H54 (cell line): Measurements from ENCODE around the gene RMND1.
"Not testable (repeated sequence)": the region's sequence is repeated elsewhere in the genome, so short reads cannot be mapped to it uniquely, and the experiment has no call there.

Source experiments
- DNase-seq: peaks from one replicate; pipeline ENCODE4 v3.0.0; 2011; ENCODE audit warnings: low spot score, mixed read lengths; ENCODE audit not compliant: insufficient read length
- FAIRE-seq: peaks from 3 replicates; lab custom pipeline; 2011; peaks lifted over from hg19 to GRCh38; lab: Jason Lieb, UNC
- POLR2A ChIP-seq: IDR thresholded peaks from 2 replicates; pipeline ENCODE4 v1.6.1; 2011; ENCODE audit warnings: low read depth, mild to moderate bottlenecking, low read length

RMND1 gene

GRCh38 chr6:151390276-151390850, 61.6 kb downstream of the RMND1 start:
- DNase-seq (peak; percentile 71), FAIRE-seq (no peak)
- peak; percentile 66 for TF ChIP-seq POLR2A

DNA sequence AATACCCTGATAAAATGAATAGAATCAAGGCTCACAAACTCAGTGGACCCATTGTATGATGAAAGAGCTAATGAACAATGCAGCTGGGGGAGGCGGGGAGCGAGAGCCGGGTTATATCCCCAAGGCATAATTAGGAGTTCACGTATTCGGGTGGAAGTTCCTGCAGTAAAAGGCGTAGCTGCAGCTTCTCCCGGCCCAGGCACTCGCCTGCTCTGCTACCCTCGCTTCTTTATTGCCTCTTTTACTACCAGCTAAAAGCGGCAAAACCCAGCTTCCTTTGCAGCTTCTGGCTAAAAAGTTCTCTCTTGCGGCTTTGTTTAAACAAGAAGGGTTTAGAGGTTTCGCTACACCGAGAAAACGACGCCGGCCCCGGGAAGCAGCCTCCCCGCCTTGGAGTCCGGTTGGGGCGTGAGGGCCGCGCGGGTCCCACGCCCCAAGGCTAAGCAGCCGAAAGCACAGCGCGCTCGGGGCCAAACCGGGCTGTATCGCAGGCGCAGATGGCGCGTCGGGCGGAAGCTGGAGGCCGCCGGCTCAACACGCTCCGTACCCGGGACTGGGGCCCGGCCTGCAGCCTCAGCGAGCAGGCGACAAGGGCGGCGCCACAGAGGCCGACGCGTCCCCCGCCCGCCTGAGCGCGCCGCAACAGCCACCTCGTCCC, 62.2 kb downstream of the RMND1 start:
- peak; percentile 92 for TF ChIP-seq POLR2A
- DNase-seq = peak; percentile 21
- FAIRE-seq = no peak

- no peak for TF ChIP-seq POLR2A
- FAIRE-seq (no peak), DNase-seq (no peak)
These were observed 62.8 kb downstream of the RMND1 start for GRCh38 chr6:151388997-151389617.

DNA sequence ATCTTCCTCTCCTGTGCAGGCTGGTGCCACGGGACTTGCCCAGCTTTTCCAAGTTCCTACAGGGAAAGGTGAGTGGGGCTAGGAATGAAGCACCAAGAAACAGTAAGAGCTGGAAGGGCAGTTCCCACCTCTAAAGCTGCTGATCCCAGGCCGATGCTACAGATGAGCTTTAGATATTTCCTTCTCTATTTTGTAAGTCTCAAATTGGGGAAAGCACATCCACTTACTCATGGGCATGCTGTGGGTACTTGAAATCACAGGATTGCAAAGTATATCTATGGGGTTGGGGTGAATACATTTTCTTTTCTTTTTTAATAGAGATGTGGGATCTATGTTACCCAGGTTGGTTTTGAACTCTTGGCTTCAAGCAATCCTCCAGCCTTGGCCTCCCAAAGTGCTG, 63.7 kb downstream of the RMND1 start:
- TF ChIP-seq POLR2A = no peak
- no peak for FAIRE-seq
- no peak for DNase-seq

GRCh38 chr6:151387175-151387970, 64.6 kb downstream of the RMND1 start:
- TF ChIP-seq POLR2A = no peak
- FAIRE-seq (no peak), DNase-seq (no peak)

GRCh38 chr6:151385177-151385576, 66.7 kb downstream of the RMND1 start:
- no peak for TF ChIP-seq POLR2A
- FAIRE-seq (no peak), DNase-seq (no peak)

GRCh38 chr6:151384151-151384550, 67.8 kb downstream of the RMND1 start:
- no peak for TF ChIP-seq POLR2A
- no peak for FAIRE-seq
- no peak for DNase-seq

- DNase-seq, FAIRE-seq: not testable (repeated sequence)
These were observed 69.3 kb downstream of the RMND1 start for GRCh38 chr6:151382631-151383030.

DNA sequence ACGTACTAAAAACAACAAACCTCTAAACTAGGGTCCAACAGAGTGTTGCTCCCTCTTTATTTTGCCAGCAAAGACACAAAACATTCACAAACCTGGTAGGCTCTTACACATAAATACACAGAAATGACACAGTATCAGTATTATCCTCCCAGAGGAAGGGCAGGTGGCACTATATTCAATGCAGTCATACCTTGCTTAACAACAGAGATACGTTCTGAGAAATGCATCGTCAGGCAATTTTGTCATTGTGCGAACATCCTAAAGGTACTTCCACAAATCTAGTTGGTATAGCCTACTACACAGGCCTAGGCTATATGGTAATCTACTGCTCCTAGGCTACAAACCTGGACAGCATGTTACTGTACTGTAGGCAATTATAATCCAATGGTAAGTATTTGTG, 70.2 kb downstream of the RMND1 start:
- no peak for FAIRE-seq
- no peak for DNase-seq
- no peak for TF ChIP-seq POLR2A

DNA sequence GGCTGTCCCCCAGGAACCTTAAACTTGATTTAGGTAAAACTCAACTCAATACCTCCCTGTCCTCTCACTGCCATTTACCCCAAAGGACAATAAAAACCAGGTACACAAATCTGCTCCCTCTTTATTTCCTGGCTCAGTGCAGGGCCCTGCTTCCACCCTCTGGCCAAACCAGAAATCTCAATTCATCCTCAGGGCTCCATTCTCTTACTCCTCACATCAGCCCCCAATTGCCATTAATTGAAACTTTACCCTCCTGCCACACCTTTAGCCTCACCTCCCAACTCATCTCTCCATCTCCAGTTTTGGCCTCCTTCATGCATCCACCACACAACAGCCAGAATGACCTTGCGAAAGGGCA, 71.1 kb downstream of the RMND1 start:
- no peak for DNase-seq
- no peak for TF ChIP-seq POLR2A
- FAIRE-seq = no peak

GRCh38 chr6:151379933-151380847, 71.7 kb downstream of the RMND1 start:
- no peak for DNase-seq
- FAIRE-seq = no peak
- TF ChIP-seq POLR2A = no peak

DNA sequence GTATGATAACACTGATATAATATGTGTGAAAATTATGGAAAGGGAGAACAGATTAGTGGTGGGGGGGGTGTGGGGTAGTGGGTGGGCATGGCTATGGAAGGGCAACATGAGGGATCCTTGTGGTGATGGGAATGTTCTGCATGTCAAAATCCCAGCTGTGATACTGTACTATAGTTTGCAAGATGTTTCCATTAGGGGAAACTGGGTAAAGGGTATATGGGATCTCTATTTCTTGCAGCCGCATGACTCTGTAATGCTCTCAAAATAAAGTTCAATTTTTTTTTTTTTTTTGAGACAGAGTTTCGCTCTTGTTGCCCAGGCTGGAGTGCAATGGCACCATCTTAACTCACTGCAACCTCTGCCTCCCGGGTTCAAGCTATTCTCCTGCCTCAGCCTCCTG, 74.8 kb downstream of the RMND1 start:
- FAIRE-seq = no peak
- DNase-seq = no peak
- TF ChIP-seq POLR2A = no peak

DNA sequence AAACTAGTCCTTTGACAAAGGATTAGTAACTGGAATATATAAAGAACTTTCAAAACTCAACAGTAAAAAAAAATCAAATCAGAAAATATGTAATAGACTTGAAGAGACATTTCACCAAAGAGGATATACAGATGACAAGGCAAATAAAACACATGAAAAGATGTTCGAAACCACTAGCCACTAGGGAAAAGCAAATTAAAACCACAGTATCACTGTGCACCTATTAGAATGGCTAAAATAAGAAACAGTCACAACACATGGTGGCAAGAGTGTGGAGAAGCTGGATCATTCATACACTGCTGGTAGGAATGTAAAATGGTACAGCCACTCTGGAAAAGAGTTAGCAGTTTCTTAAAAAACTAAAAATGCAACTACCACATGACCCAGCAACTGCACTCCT, 75.5 kb downstream of the RMND1 start:
- DNase-seq = no peak
- no peak for FAIRE-seq
- TF ChIP-seq POLR2A = no peak
